Measurements from ENCODE around the gene CYBA.

Gene CYBA

DNA sequence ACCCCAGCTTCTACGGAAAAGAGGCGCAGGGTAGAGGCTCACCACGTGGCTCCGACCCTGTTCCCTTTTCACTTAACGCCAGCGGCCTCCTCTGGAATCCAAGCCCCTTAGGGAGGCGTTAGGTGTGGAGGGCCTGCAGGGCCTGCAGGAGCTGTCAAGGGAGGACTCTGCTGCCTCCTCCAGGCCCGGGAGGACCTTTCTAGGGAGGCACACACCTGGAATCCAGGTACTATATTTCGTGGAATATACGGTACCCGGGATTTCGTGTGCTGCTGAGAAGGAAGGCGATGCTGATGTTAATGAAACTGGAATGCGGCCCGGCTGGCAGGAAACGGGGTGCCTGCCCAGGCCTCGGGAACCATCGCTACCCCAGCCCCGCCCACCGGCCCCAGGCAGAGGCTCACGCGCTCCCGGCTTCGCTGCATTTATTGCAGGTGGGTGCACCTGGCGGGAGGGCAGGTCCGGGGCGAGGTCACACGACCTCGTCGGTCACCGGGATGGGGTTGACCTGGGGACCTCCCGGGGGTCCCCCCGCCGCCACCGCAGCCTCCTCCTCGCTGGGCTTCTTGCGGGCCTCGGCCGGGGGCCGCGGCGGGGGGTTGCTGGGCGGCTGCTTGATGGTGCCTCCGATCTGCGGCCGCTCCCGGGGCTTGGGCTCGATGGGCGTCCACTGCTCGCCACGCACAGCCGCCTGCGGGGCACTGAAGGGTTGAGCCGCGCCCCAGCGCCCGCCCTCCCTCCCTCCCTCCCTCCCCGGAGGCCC, 7.8 kb downstream of the CYBA start:
- no peak for DNase-seq

GRCh38 chr16:88640498-88641247, 10.2 kb downstream of the CYBA start:
- DNase-seq = no peak

GRCh38 chr16:88640039-88640495, 10.8 kb downstream of the CYBA start:
- DNase-seq = no peak

DNA sequence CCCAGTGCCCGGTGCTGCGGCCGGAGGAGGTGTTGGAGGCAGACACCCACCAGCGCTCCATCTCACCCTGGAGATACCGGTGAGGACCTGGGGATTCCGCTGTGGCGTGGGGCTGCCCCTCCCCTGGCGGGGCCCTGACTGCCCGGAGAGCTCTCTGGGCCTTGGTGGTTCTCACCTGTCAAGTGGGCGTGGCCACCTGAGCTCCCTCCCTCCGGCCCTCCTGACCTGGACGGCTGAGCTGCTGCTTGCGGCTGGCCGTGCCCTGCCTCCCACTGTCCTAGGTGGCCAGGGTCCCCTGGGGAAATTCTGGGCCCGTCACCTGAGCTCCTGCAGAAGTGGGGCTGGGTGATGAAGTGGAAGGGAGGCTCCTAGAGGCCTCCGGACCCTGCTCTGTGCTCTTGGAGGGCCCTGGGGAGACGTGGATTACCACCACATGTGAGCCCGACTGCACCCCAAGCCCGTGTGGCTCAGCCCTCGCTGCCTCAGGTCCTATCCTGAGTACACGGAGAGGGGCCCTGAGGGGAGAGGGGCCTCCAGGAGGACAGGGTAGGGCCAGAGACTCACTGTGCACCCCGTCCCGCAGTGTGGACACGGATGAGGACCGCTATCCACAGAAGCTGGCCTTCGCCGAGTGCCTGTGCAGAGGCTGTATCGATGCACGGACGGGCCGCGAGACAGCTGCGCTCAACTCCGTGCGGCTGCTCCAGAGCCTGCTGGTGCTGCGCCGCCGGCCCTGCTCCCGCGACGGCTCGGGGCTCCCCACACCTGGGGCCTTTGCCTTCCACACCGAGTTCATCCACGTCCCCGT, 11.4 kb downstream of the CYBA start:
- DNase-seq = no peak

- no peak for DNase-seq
Measured at GRCh38 chr16:88638323-88639230, 12.3 kb downstream of the CYBA start, which contains the start of gene IL17C. Gene IL17C (plus strand): TSS chr16:88638572. CDS start chr16:88638642, 70 bp downstream.

DNA sequence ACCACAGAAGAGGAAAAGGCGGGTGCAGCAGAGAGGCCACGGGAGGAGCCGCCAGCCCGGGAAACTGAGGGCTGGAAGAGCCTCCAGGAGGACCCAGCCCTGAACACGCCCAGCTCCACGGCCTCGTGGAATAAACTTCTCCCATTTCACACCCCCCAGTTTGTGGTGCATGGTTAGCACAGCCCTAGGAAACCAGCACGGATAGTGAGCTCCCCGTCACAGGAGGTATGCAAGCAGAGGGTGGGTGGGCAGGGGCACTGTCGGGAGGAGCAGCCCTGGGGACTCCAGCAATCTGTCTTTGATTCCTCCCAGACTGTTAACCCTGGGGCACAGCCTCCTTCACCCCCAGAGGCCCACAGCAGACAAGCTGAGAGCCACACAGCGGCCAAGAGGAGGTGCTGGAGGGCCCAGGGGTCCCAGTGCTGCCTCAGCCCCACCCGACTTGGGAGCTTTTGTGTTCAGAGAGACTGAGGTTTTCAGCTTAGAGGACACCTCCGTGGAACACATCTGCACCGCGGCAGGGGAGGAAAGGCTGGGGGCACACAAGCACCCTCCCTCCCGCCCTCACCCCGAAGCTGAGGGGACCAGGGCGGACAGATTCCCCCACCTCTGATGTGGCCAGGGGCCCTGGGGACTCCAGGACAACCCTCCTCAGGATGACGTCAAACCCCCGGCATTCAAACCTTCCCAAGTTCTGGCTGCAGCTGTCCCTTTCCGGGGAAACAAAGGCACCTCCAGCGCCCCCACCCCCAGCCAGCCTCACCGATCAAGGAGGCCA, 14.2 kb downstream of the CYBA start:
- DNase-seq = no peak

DNA sequence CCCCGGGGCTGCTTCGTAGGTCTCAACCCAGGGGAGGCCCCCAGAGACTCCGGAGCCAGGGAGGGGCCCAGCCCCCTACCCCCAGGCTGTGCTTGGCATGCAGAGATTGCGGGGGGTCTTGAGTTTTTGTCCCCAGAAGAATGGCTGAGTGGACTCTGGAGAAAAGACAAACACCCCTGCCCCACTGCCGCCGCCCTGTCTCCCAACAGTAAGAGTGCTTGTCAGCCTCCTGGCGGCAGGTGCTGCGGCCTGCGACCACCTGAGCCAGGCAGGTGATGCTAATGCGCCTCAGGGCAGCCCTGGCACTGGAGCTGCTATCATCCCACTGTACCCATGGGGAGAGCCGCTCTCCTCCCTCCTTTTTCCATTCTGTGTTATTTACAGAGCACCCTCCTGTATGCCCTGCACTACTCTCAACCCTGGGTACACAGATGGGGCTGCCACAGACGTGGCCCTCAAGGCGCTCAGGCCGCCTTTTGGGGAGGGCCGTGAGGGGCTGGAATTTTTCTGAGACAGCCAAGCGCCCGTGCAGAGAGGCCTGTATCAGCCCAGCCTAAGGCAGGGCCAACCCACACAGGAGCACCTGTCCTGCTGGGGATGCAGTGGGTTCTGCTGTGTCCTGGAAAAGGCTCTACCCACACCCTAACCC, 15.1 kb downstream of the CYBA start:
- DNase-seq = no peak

GRCh38 chr16:88634994-88635670, 15.7 kb downstream of the CYBA start:
- no peak for DNase-seq

- peak; percentile 95 for DNase-seq
Measured at GRCh38 chr16:88634141-88634993, 16.5 kb downstream of the CYBA start.

- peak; percentile 87 for DNase-seq
Measured at GRCh38 chr16:88633684-88634140, 17.1 kb downstream of the CYBA start.

GRCh38 chr16:88632587-88632930, 18.3 kb downstream of the CYBA start:
- no peak for DNase-seq

GRCh38 chr16:88631920-88632586, 18.8 kb downstream of the CYBA start:
- DNase-seq = no peak

DNA sequence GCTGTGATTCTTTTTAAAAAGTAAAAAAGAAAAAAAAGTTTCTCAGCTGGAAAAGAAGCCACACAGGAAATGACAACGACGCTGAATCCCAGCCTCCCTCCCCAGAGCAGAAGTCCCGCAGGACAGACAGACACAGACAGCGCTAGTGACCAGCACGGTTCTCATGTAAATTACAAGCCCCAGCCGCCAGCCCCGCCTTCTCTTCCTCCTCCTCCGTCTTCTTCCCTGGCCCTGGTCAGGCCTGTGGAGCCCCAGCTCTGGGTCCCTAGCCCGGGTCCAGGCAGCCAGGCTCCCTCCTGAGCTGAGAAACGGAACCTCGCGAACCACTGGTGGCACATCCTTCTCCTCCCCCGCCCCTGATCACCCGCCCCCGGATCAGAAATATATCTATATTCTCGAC, 19.5 kb downstream of the CYBA start:
- peak; percentile 16 for DNase-seq

DNA sequence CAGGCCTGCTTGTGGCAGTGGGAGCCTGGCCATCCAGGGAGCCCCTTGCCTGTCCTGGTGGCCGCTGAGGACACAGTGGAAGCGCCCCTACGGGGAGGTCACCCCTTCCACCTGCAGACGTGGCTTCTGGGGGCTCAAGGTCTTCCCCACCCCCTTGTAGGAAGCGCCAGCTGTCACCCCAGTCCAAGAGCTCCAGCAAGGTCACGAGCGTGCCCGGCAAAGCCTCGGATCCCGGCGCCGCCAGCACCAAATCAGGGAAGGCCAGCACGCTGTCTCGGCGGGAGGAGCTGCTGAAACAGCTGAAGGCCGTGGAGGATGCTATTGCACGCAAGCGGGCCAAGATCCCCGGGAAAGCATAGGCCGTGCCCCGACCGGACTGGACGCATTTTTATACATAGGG, 19.9 kb downstream of the CYBA start:
- DNase-seq = no peak

- DNase-seq = no peak
Measured at GRCh38 chr16:88630433-88630832, 20.4 kb downstream of the CYBA start.

DNA sequence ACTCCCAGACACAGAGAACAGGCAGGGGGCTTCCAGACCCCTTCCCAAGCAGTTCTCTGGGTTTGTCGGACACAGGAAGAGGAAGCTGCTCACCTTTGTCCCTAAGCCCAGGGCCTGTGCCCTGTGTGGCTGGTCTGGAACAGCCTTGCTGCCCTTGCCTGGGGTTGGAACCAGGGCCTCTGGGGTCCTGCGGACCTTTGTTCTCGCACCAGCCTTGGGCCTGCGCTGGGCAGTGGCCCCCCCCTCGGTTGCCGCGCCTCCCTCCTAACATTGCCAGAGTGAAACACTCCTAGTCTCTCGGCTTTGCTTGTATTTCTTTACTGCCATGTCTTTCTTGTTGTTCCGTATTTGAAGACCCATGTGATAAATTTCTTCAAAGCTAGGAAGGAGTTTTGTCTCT, 21.0 kb downstream of the CYBA start:
- no peak for DNase-seq

DNA sequence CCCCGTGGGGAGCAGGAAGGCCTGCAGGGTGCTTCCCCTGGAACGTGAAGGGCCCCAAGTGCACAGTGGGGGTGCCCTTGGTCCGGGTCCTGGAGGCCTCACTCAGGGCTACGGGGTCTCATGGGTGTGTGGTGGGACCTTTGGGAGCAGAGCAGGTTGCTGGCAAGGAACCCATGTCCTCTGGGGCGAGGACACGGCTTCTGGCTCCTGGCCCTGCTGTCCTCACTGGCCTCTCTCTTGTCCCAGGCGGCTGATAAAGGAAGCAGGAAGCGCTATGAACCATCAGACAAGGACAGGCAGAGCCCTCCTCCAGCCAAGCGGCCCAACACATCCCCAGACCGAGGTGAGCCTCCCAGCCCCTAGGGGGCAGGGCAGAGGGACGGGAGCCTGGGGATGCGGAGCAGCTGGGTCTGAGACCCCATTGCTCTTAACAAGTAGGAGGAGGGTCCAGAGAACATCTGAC, 22.3 kb downstream of the CYBA start:
- DNase-seq = peak; percentile 22
